Activated CD4-positive, alpha-beta T cell treated with anti-CD3 and anti-CD28 coated beads, Interleukin-2, amount 50 U/mL, for 24 hours (primary cell): ENCODE data around the gene BNC2.
"Not testable (repeated sequence)": the region's sequence is repeated elsewhere in the genome, so short reads cannot be mapped to it uniquely, and the experiment has no call there.

Experiments
- DNase-seq, 2 donors: peaks; one replicate each; pipeline ENCODE4 v3.0.0-alpha.2; 2020; ENCODE audit warnings: low read depth in 1 of 2, low spot score in 1 of 2

The BNC2 gene

DNA sequence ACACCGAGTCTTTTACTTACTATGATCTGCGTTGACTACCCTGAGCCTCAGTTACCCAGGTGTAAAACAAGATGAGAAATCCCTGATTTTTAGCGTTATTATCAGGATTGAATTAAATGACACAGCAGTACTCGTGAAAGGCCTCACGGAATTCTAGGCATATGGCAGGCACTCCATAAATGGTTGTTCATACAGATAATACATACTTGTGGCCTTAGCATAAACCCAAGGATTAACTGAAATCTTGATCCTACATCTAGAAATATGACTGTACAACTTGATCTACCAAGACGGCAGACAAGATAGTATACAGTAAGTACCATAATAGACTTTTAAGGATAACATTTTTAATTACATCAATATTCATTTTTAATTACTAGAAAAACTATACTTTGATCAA is 409.8 kb downstream of the BNC2 start:
- DNase-seq, result no peak

DNA sequence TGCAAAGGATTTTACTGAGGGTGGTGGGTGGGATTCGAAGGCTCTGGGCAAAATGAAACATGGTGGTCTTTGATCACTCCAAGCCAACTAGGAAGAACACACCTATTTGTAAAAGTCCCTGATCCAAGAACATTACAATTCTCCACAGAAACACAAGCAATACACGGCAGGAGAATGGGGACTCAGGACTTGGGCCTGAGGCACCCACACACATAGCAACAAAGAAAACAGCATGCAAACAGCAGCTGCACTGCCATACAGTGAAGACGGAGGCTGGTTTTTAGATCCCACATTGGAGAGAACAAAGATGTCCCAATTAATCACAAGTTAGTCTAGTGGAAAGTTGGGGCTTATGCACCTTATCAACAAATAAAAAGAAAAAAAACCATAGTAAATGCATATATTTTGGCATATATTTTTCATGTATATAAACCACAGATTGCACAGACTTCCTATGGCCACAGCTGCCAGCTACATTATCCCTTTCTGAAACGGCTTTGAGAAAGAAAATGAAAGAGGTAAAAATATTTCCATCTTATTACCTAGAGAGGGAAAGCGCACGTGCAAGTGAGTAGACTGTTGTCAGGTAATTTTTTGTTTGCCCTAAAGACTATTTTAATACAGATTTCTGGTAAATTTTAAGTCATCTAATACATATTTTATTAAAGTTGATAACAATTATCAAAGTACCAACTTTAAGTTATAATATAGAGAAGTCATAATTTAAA is 410.9 kb downstream of the BNC2 start:
- DNase-seq, result no peak

GRCh38 chr9:16458696-16459420 is 411.6 kb downstream of the BNC2 start:
- DNase-seq, result no peak

DNA sequence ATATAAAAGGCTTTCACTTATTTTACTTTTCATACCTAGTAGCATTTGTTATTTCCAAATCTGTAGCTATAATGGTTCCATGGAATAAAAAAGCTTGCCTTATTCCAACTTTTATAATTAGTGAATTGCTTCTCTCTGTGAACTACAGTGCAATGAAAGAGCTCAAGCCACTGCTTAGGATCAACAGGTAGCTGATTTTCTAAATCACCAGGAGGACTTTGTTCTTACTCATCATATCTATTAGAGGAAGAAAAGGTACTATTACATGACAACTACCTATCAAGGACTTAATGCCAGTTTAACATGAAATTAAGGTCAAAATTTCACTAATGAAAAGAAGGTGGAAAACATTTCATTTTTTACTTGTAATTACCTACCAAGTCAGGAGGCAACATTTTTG is 414.6 kb downstream of the BNC2 start:
- no peak for DNase-seq

DNA sequence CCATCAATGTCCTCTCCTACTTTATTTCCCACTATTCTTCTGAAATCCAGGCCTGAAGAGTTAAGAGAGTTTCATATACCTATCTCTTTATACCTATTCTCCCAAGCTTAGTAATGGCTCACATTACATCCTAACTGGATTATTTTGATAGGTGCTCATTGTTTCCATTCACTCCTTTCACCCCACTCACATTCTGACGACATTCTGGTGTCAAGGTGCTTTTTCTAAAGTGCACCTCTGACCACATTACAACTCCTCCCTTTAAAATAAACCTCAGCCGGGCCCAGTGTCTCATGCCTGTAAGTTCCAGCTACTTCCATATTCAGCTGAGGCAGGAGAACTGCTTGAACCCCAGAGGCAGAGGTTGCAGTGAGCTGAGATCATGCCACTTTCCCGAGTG is 417.1 kb downstream of the BNC2 start:
- no peak for DNase-seq

DNA sequence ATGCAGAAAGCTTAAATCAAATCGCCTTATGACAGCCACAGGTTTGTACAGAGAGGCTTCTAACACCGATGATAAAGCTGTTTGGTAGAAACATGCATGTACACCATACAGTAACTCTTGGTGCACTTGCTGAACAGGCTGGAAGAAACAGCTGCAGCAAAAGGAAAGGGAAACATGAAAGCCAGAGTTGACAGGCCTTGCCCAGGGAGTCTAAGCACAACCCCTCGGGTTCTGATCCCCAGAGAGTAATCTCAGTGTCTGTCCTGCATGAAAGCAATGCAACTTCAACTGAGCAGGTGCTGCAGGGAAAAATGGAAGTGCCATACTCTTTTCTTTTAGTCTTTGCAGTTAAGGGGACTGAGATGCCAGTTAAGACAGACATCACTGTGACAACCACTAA is 419.9 kb downstream of the BNC2 start:
- no peak for DNase-seq

- DNase-seq, result no peak
These were observed 420.4 kb downstream of the BNC2 start for GRCh38 chr9:16450043-16450442.

GRCh38 chr9:16449076-16449730 is 421.3 kb downstream of the BNC2 start:
- no peak for DNase-seq

GRCh38 chr9:16447946-16448345 is 422.5 kb downstream of the BNC2 start:
- no peak for DNase-seq

GRCh38 chr9:16446636-16447035 is 423.8 kb downstream of the BNC2 start:
- no peak for DNase-seq

GRCh38 chr9:16445141-16445920 is 425.1 kb downstream of the BNC2 start:
- DNase-seq, result no peak

DNA sequence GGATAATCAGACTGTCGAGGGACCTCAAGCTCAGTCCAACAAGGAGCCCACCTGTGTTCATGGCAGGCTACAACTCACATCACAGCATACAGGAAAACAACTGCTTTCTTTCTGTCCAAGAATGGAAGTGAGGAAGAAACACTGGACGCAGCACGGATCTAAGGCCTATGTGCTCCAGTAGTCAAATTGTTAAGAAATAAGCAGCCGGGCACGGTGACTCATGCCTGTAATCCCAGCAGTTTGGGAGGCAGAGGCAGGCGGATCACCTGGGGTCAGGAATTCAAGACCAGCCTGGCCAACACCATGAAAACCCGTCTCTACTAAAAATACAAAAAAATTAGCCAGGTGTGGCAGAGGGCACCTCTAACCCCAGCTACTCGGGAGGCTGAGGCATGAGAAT is 427.8 kb downstream of the BNC2 start:
- no peak for DNase-seq

- no peak for DNase-seq
These were observed 428.7 kb downstream of the BNC2 start for GRCh38 chr9:16441791-16442190.

DNA sequence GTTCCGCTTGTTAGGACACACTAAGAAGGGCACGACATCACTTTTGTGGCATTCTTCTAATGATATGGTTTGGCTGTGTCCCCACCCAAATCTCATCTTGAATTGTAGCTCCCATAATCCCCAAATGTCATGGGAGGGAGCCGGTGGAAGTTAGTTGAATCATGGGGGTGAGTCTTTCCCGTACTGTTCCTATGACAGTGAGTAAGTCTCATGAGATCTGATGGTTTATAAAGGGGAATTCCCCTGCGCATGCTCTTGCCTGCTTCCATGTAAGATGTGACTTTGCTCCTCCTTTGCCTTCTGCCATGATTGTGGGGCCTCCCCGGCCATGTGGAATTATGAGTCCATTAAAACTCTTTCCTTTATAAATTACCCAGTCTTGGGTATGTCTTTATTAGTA is 431.6 kb downstream of the BNC2 start:
- DNase-seq, result not testable (repeated sequence)

DNA sequence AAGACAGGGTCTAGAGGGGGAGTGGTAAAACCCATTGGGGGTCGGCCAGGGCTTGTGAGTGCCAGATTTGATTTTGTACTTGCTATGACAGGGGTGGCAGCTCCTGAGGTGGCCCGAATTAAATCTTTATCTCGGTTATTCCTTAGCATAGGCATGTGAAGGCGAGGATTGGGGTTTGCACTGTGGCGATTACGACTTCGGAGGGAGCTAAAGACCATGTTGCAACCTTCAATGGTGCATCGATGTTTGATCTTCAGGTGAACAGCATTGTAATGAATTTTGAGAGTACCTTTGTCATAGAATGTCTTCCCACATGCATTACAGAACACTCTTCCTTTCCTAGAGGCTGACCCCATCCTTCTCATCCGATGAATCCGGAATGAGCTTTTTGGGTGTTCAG is 433.9 kb downstream of the BNC2 start:
- no peak for DNase-seq

DNA sequence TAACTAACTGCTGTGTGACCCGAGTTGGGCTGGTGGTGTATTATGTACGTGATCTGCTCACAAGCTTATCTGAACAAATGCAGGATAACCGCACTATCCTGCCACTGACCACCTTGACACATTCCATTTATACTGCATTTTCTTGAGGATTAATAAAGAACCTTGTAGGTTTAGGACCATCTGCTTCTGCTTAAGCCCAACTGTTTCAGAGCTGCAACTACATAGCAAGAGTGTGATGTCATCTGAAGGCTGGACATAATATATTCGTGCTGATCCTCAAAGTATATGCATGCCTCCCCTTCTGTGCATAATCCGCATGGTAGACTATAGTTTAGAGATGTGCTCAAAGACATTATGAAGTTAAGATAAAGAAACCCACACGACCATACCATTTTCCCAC is 435.9 kb downstream of the BNC2 start:
- no peak for DNase-seq

GRCh38 chr9:16433494-16433893 is 437.0 kb downstream of the BNC2 start:
- DNase-seq, result no peak

- no peak for DNase-seq
These were observed 438.6 kb downstream of the BNC2 start for GRCh38 chr9:16431666-16432392.

GRCh38 chr9:16429671-16430070 is 440.8 kb downstream of the BNC2 start:
- no peak for DNase-seq

DNA sequence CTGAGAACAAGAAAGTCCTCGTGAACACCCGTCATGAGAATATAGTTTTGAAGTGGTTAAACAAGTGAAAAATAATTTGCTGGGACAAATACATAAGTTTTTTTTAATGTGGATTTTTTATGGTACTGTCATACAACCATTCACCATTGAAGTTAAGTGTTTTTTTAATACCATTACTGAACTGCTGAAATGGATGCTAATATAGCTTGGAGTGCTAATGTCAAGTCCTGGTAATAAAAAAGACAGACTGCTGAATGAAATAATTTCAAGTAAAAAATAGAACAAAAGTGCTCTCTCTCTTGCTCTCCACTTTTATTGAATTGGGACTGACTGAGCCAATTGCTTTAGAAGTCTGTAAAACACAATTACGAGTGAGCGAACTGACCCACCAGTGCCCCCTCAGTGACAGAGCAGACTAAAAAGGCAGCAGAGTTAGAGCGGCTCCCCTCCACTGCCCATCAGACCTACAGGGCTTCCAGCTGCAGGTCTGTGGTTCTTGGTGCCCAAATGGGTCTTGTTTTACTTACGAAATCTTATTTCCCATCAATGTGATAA is 442.5 kb downstream of the BNC2 start:
- DNase-seq, result no peak

DNA sequence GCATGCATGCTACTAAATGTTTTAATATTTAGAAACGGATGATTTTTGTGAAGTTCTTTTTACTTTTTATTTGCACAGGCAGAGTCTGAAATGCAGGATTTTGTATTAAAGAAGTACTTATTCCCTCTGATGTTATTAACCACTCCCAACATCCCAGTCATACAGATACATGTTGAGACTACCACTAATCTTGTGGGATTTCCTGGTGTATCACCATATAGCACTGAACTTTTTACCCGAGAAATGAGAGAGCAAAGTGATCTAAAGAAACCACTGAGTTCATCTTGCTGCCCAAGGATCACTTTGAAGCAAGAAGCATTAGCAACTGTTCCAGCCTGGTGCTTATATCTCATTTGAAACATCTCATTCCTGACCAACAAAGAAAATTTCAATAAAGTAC is 443.8 kb downstream of the BNC2 start:
- no peak for DNase-seq
